Type B pancreatic cell (in vitro differentiated cells): ENCODE data around the gene TEKT5. TPM values are rescaled to one million over a fixed set of nuclear protein-coding genes. Genes with fewer than 3 reads are reported as not detected.

Source experiments
- DNase-seq: peaks from one replicate; pipeline ENCODE4 v3.0.0; 2021; ENCODE audit warnings: mixed read lengths; ENCODE audit not compliant: unreplicated experiment; ENCODE audit errors: extremely low spot score
- H3K27ac Mint-ChIP-seq: 2 replicates; pipeline ENCODE4 v1.8.0; 2021; ENCODE audit warnings: mild to moderate bottlenecking, mixed read lengths
- H3K27me3 Mint-ChIP-seq: 2 replicates; pipeline ENCODE4 v1.8.0; 2021; ENCODE audit warnings: mixed read lengths
- H3K36me3 Mint-ChIP-seq: 2 replicates; pipeline ENCODE4 v1.8.0; 2021; ENCODE audit warnings: mixed read lengths
- H3K4me1 Mint-ChIP-seq: one replicate; pipeline ENCODE4 v1.8.0; 2021; ENCODE audit warnings: mixed read lengths; ENCODE audit not compliant: unreplicated experiment
- H3K4me3 Mint-ChIP-seq: 2 replicates; pipeline ENCODE4 v1.8.0; 2021; ENCODE audit warnings: mild to moderate bottlenecking, mixed read lengths
- H3K9me3 Mint-ChIP-seq: 2 replicates; pipeline ENCODE4 v1.8.0; 2021; ENCODE audit warnings: mixed read lengths
- CTCF ChIP-seq: fragments of 200-600 bp; sonication (generic); conservative IDR thresholded peaks from 2 replicates; pipeline ENCODE4 v1.5.0; 2021; ENCODE audit warnings: antibody characterized with exemption, mild to moderate bottlenecking
- total RNA-seq: library from RNA; stranded (reverse); gene quantifications from 2 replicates; pipeline ENCODE4 v1.2.1, GENCODE V29; 2021; ENCODE audit warnings: low replicate concordance

TEKT5 gene
- total RNA-seq, 1 donor from 2014 or later, result 0.41 TPM

DNA sequence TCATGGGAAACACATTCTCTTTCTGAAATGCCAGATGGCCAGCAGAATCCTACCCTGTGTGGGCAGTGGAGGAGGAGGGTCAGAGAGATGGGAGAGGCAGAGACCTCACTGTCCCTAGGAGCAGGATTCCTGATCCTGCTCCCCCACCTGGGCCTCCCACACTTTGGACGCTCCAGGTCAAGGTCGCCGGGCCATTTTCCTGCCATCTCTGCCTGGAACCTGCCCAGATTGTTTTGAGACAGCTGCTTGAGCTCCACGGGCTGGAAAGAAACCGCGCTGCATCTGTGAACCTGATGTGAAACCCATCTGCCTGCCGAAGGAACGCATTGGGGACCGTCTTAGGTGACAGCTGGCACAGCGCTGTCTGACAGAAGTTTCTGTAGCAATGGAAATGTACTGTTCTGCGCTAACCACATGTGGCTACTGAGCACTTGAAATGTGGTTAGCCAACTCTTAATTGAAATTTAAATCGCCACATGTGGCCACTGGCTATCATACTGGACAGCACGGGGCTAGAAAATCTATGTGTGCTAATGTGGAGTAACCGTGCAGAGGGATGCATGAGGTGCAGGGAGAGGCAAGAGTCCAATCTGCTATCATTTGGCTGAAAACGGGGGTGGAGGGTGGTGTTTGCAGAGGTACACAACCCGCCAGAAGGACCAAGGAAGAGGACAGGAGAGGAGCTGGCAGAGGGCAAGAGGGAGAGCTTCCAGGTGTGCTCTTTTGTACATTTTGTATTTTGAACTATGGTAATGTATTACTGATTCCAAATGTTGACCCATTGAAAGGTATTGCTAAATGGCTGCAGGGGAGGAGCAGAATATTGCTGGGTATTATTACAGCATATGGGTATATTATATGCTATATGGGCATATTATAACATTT, 33.5 kb upstream of the TEKT5 start:
- Mint-ChIP-seq H3K27ac (no peak overlapping the region), H3K36me3 (no peaks in the 10 kb centered on the region), H3K27me3 (no peaks in the 10 kb centered on the region), H3K9me3 (no peaks in the 10 kb centered on the region), H3K4me1 (no peaks in the 10 kb centered on the region), H3K4me3 (no peak overlapping the region)
- TF ChIP-seq CTCF, result no peak
- no peak for DNase-seq

- Mint-ChIP-seq H3K4me1 (no peaks in the 10 kb centered on the region), H3K4me3 (no peak overlapping the region), H3K9me3 (no peaks in the 10 kb centered on the region), H3K36me3 (no peaks in the 10 kb centered on the region), H3K27ac (no peak overlapping the region), H3K27me3 (peaks cover 11% of the 10 kb centered on the region)
- no peak for DNase-seq
- TF ChIP-seq CTCF, result no peak
These were observed 14.2 kb upstream of the TEKT5 start for GRCh38 chr16:10708969-10709368.

DNA sequence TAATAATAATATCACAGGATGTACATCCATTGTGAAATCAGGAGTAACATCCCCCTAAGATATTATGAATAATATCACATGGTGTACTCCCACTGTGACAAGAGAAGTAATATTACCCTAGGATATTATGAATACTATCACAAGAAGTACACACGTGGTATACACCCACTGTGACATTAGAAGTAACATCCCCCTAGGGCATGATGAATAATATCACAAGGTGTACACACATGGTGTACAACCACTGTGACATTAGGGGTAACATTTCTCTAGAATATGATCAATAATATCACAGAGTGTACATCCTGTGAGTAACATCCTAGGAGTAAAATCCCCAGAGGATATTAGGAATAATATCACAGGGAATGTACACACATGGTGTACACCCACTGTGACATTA, 5.0 kb upstream of the TEKT5 start:
- Mint-ChIP-seq H3K9me3 (no peaks in the 10 kb centered on the region), H3K36me3 (no peaks in the 10 kb centered on the region), H3K27ac (no peak overlapping the region), H3K4me3 (no peak overlapping the region), H3K27me3 (no peaks in the 10 kb centered on the region), H3K4me1 (no peaks in the 10 kb centered on the region)
- TF ChIP-seq CTCF, result no peak
- DNase-seq, result no peak

- Mint-ChIP-seq H3K4me1 (no peaks in the 10 kb centered on the region), H3K4me3 (no peak overlapping the region), H3K36me3 (no peaks in the 10 kb centered on the region), H3K27ac (no peak overlapping the region), H3K9me3 (no peaks in the 10 kb centered on the region), H3K27me3 (no peaks in the 10 kb centered on the region)
- TF ChIP-seq CTCF, result no peak
- no peak for DNase-seq
These were observed 424 bp downstream of the TEKT5 start for GRCh38 chr16:10694306-10694705.

- Mint-ChIP-seq H3K27ac (no peak overlapping the region), H3K36me3 (no peaks in the 10 kb centered on the region), H3K4me3 (no peak overlapping the region), H3K9me3 (no peaks in the 10 kb centered on the region), H3K27me3 (no peaks in the 10 kb centered on the region), H3K4me1 (no peaks in the 10 kb centered on the region)
- no peak for TF ChIP-seq CTCF
- no peak for DNase-seq
These were observed 841 bp downstream of the TEKT5 start for GRCh38 chr16:10693889-10694288.
